ENCODE data around the gene KAZALD1.

KAZALD1 gene

GRCh38 chr10:101095004-101095403 is 33.2 kb downstream of the KAZALD1 start:
- Histone ChIP-seq H3K4me1 (ENCODE audit: control insufficient read depth in 1 of 2, insufficient read depth in 2 of 2, low read length in 2 of 2) (no peaks in the 10 kb centered on the region), H3K27ac (ENCODE audit: low read depth, low read length) (no peak overlapping the region), H3K27me3 (ENCODE audit: control insufficient read depth in 1 of 2, insufficient read depth in 2 of 2, low read length in 2 of 2) (peaks cover 41 to 48% of the 10 kb centered on the region in 2 donors), H3K9me3 (ENCODE audit: control insufficient read depth in 1 of 2, low read length in 2 of 2) (no peaks in the 10 kb centered on the region), H3K36me3 (ENCODE audit: control insufficient read depth in 1 of 2, insufficient read depth in 2 of 2, low read length in 2 of 2) (no peaks in the 10 kb centered on the region), H3K9ac (ENCODE audit: low read depth in 1 of 2, low read length in 2 of 2) (no peak overlapping the region), H3K4me3 (ENCODE audit: low read depth in 1 of 2, low read length in 2 of 2) (no peak overlapping the region)

DNA sequence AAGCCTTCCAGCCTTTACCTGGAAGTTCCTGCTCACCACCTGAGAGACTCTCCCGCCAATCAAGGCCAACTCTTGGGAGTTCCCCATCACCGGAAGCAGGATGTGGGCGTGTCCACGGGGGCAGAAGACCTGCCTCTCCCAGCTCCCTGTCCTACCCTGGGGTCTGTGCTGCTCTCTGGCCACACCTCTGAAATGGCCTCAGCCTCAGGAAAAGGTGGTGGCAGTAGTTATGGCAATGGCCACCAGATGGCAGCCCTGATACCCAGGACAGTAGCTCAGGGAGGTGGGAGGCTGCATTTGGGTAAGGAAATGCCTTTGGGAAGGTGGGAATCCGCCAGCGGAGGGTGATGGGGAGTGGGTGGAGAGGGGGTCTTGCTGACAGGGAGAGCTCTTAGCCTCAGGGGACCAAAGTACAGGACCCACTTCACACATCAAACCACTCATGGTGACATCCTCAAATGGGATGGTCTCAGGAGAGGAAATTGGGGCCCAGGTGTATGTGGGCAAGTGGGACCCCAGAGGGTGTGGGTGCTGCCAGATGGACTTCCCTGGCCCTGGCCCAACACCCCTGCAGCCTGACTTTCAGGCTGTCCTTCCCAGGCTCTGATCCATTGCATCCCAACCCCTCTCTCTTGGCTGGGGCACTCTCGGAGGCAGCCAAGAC is 33.9 kb downstream of the KAZALD1 start:
- Histone ChIP-seq H3K4me3 (ENCODE audit: low read depth in 1 of 2, low read length in 2 of 2) (no peak overlapping the region), H3K27ac (ENCODE audit: low read depth, low read length) (no peak overlapping the region), H3K36me3 (ENCODE audit: control insufficient read depth in 1 of 2, insufficient read depth in 2 of 2, low read length in 2 of 2) (no peaks in the 10 kb centered on the region), H3K9me3 (ENCODE audit: control insufficient read depth in 1 of 2, low read length in 2 of 2) (no peaks in the 10 kb centered on the region), H3K4me1 (ENCODE audit: control insufficient read depth in 1 of 2, insufficient read depth in 2 of 2, low read length in 2 of 2) (no peaks in the 10 kb centered on the region), H3K9ac (ENCODE audit: low read depth in 1 of 2, low read length in 2 of 2) (no peak overlapping the region), H3K27me3 (ENCODE audit: control insufficient read depth in 1 of 2, insufficient read depth in 2 of 2, low read length in 2 of 2) (peaks cover 40 to 48% of the 10 kb centered on the region in 2 donors)

GRCh38 chr10:101096378-101096777 is 34.6 kb downstream of the KAZALD1 start:
- Histone ChIP-seq H3K27me3 (ENCODE audit: control insufficient read depth in 1 of 2, insufficient read depth in 2 of 2, low read length in 2 of 2) (peaks cover 33 to 43% of the 10 kb centered on the region in 2 donors), H3K4me3 (ENCODE audit: low read depth in 1 of 2, low read length in 2 of 2) (no peak overlapping the region), H3K36me3 (ENCODE audit: control insufficient read depth in 1 of 2, insufficient read depth in 2 of 2, low read length in 2 of 2) (no peaks in the 10 kb centered on the region), H3K9me3 (ENCODE audit: control insufficient read depth in 1 of 2, low read length in 2 of 2) (no peaks in the 10 kb centered on the region), H3K9ac (ENCODE audit: low read depth in 1 of 2, low read length in 2 of 2) (no peak overlapping the region), H3K4me1 (ENCODE audit: control insufficient read depth in 1 of 2, insufficient read depth in 2 of 2, low read length in 2 of 2) (no peaks in the 10 kb centered on the region), H3K27ac (ENCODE audit: low read depth, low read length) (no peak overlapping the region)

- H3K36me3 ChIP-seq (ENCODE audit: control insufficient read depth in 1 of 2, insufficient read depth in 2 of 2, low read length in 2 of 2) = no peaks in the 10 kb centered on the region
- no peaks in the 10 kb centered on the region for H3K4me1 ChIP-seq (ENCODE audit: control insufficient read depth in 1 of 2, insufficient read depth in 2 of 2, low read length in 2 of 2)
- no peak overlapping the region for H3K4me3 ChIP-seq (ENCODE audit: low read depth in 1 of 2, low read length in 2 of 2)
These were observed 36.1 kb downstream of the KAZALD1 start for GRCh38 chr10:101097881-101098280.

GRCh38 chr10:101099901-101100300 is 38.1 kb downstream of the KAZALD1 start:
- H3K27ac ChIP-seq (ENCODE audit: low read depth, low read length) = no peak overlapping the region
- no peak overlapping the region for H3K4me3 ChIP-seq (ENCODE audit: low read depth in 1 of 2, low read length in 2 of 2)

More at GRCh38 chr10:101097881-101098280, 36.1 kb downstream of the KAZALD1 start:
- H3K27ac ChIP-seq (ENCODE audit: low read depth, low read length) = no peak overlapping the region
- no peaks in the 10 kb centered on the region for H3K9me3 ChIP-seq (ENCODE audit: control insufficient read depth in 1 of 2, low read length in 2 of 2)
- no peak overlapping the region for H3K9ac ChIP-seq (ENCODE audit: low read depth in 1 of 2, low read length in 2 of 2)
- H3K27me3 ChIP-seq (ENCODE audit: control insufficient read depth in 1 of 2, insufficient read depth in 2 of 2, low read length in 2 of 2) = peaks cover 29 to 45% of the 10 kb centered on the region in 2 donors

DNA sequence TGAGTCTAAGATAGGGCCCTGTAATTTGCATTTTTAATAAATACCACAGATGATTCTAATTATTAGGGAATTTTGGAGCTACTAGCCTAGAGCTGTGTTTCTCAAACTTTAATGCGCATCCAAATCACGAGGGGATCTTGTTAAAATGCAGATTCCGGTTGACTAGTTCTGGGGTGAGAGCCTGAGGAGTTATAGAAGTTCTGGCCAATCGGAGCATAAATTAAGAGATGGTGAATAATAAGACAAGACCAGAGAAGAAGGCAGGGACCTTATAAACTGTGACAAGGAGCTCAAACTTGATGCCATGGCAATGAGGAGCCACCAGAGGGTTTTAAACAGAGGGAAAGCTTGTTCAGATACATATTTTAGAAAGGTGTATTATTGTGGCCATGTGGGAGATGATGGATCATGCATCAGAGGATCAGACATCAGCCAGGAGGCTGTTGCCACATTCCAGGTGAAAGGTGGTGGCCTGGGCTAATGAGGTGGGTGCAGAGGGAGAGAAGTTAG is 39.6 kb downstream of the KAZALD1 start:
- Histone ChIP-seq H3K27me3 (ENCODE audit: control insufficient read depth in 1 of 2, insufficient read depth in 2 of 2, low read length in 2 of 2) (peaks cover 24 to 46% of the 10 kb centered on the region in 2 donors), H3K4me1 (ENCODE audit: control insufficient read depth in 1 of 2, insufficient read depth in 2 of 2, low read length in 2 of 2) (no peaks in the 10 kb centered on the region), H3K4me3 (ENCODE audit: low read depth in 1 of 2, low read length in 2 of 2) (no peak overlapping the region), H3K9ac (ENCODE audit: low read depth in 1 of 2, low read length in 2 of 2) (no peak overlapping the region), H3K9me3 (ENCODE audit: control insufficient read depth in 1 of 2, low read length in 2 of 2) (no peaks in the 10 kb centered on the region), H3K36me3 (ENCODE audit: control insufficient read depth in 1 of 2, insufficient read depth in 2 of 2, low read length in 2 of 2) (no peaks in the 10 kb centered on the region), H3K27ac (ENCODE audit: low read depth, low read length) (no peak overlapping the region)

More at GRCh38 chr10:101099901-101100300, 38.1 kb downstream of the KAZALD1 start:
- H3K27me3 ChIP-seq (ENCODE audit: control insufficient read depth in 1 of 2, insufficient read depth in 2 of 2, low read length in 2 of 2) = peaks cover 26 to 46% of the 10 kb centered on the region in 2 donors
- no peak overlapping the region for H3K9ac ChIP-seq (ENCODE audit: low read depth in 1 of 2, low read length in 2 of 2)
- no peaks in the 10 kb centered on the region for H3K4me1 ChIP-seq (ENCODE audit: control insufficient read depth in 1 of 2, insufficient read depth in 2 of 2, low read length in 2 of 2)
- no peaks in the 10 kb centered on the region for H3K36me3 ChIP-seq (ENCODE audit: control insufficient read depth in 1 of 2, insufficient read depth in 2 of 2, low read length in 2 of 2)
- H3K9me3 ChIP-seq (ENCODE audit: control insufficient read depth in 1 of 2, low read length in 2 of 2) = no peaks in the 10 kb centered on the region

DNA sequence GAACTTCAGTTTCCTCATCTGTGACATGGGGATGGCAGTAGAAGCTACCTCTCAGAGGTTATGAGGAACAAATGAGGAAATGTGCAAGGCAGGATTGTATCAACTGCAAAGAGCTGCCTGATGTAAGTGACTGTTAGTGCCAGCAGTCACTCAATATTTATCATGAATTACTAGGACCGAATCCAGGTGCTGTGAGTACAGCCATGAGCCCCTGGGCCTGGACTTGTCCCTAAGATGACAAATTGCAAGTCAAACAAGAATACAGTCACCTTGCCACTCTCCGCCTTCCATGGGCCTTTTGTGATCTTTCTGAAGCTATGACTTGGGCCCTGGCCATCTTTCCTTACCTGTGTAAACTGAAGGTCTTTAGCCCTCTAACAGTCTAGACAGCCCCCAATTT is 41.6 kb downstream of the KAZALD1 start:
- Histone ChIP-seq H3K27ac (ENCODE audit: low read depth, low read length) (no peak overlapping the region), H3K36me3 (ENCODE audit: control insufficient read depth in 1 of 2, insufficient read depth in 2 of 2, low read length in 2 of 2) (no peaks in the 10 kb centered on the region), H3K4me1 (ENCODE audit: control insufficient read depth in 1 of 2, insufficient read depth in 2 of 2, low read length in 2 of 2) (no peaks in the 10 kb centered on the region), H3K27me3 (ENCODE audit: control insufficient read depth in 1 of 2, insufficient read depth in 2 of 2, low read length in 2 of 2) (peaks cover 33 to 34% of the 10 kb centered on the region in 2 donors), H3K9ac (ENCODE audit: low read depth in 1 of 2, low read length in 2 of 2) (no peak overlapping the region), H3K4me3 (ENCODE audit: low read depth in 1 of 2, low read length in 2 of 2) (no peak overlapping the region), H3K9me3 (ENCODE audit: control insufficient read depth in 1 of 2, low read length in 2 of 2) (no peaks in the 10 kb centered on the region)

DNA sequence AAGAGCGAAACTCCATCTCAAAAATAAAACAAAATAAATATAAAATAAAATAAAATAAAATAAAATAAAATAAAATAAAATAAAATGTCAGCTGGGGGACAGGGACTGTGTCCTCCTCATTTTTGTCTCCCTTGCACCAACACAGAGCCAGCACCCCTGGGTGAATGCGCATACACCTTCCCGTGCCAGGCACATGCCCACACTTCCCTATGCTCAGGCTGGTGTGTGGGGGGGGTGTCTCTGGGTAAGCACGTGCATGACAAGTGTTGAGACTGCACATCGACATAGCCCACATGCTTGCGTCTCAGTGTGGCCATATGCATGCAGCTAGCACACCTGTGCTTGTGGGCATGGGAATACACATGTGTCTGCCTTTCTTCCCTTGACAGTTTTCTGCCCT is 44.6 kb downstream of the KAZALD1 start:
- Histone ChIP-seq H3K4me1 (ENCODE audit: control insufficient read depth in 1 of 2, insufficient read depth in 2 of 2, low read length in 2 of 2) (no peaks in the 10 kb centered on the region), H3K9me3 (ENCODE audit: control insufficient read depth in 1 of 2, low read length in 2 of 2) (no peaks in the 10 kb centered on the region), H3K36me3 (ENCODE audit: control insufficient read depth in 1 of 2, insufficient read depth in 2 of 2, low read length in 2 of 2) (no peaks in the 10 kb centered on the region), H3K27me3 (ENCODE audit: control insufficient read depth in 1 of 2, insufficient read depth in 2 of 2, low read length in 2 of 2) (peaks cover 20 to 22% of the 10 kb centered on the region in 2 donors), H3K4me3 (ENCODE audit: low read depth in 1 of 2, low read length in 2 of 2) (no peak overlapping the region), H3K27ac (ENCODE audit: low read depth, low read length) (no peak overlapping the region), H3K9ac (ENCODE audit: low read depth in 1 of 2, low read length in 2 of 2) (no peak overlapping the region)

DNA sequence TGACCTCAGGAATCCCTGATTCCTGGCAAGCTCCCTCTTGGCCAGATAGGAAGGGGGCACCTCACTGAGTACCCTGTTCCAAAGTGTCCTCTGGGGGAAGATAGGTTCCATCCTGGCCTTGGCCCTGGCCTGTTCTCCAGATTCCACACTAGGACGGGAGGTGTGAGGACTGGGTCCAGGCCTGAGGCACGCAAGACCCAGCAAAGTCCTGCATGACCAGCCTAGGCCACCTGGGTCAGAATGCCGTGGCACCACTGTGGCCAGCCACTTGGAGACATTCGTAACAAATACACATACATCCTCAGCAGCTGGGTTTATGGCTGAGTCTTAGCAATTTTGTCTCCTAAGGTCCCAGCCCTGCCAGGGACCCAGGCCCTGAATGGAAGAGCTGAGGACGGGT is 46.0 kb downstream of the KAZALD1 start:
- Histone ChIP-seq H3K36me3 (ENCODE audit: control insufficient read depth in 1 of 2, insufficient read depth in 2 of 2, low read length in 2 of 2) (no peaks in the 10 kb centered on the region), H3K27ac (ENCODE audit: low read depth, low read length) (no peak overlapping the region), H3K27me3 (ENCODE audit: control insufficient read depth in 1 of 2, insufficient read depth in 2 of 2, low read length in 2 of 2) (peaks cover 8 to 20% of the 10 kb centered on the region in 2 donors), H3K9ac (ENCODE audit: low read depth in 1 of 2, low read length in 2 of 2) (no peak overlapping the region), H3K9me3 (ENCODE audit: control insufficient read depth in 1 of 2, low read length in 2 of 2) (no peaks in the 10 kb centered on the region), H3K4me3 (ENCODE audit: low read depth in 1 of 2, low read length in 2 of 2) (no peak overlapping the region), H3K4me1 (ENCODE audit: control insufficient read depth in 1 of 2, insufficient read depth in 2 of 2, low read length in 2 of 2) (no peaks in the 10 kb centered on the region)

DNA sequence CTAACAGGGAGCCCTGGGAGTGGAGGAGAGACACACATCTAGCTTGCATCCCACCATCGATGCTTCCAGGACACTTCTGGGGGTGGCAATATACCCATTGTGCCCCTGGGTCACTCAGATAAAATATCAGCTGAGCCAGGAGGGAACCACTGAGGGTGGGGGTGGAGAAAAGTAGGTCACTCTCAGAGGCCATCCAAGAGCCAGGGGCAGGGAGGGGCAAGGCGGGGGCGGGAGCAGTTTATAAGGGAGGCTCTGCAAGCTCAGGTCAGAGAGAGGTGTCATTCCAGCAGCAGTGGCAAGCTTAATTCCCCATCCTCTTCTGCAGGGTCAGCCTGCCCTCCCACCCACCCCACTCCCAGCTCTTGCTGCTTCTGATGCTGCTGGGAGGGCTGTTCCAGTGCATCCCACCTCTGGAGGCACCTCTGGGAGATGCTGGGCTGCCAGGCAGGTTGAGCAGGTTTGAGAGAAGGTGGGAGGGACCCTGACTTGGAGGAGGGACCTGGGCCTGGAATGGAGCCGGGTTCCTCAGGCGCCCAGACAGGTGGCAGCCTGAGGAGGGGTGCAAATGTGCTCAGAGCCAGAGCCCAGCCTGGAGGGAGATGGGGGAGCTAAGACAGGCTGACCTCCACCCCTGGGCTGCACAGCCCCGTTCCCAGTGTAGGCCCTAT is 49.2 kb downstream of the KAZALD1 start:
- H3K36me3 ChIP-seq (ENCODE audit: control insufficient read depth in 1 of 2, insufficient read depth in 2 of 2, low read length in 2 of 2) = no peaks in the 10 kb centered on the region
- no peaks in the 10 kb centered on the region for H3K9me3 ChIP-seq (ENCODE audit: control insufficient read depth in 1 of 2, low read length in 2 of 2)
- H3K27ac ChIP-seq (ENCODE audit: low read depth, low read length) = no peak overlapping the region
- H3K4me1 ChIP-seq (ENCODE audit: control insufficient read depth in 1 of 2, insufficient read depth in 2 of 2, low read length in 2 of 2) = no peaks in the 10 kb centered on the region
- H3K9ac ChIP-seq (ENCODE audit: low read depth in 1 of 2, low read length in 2 of 2) = no peak overlapping the region
- peaks cover 10 to 14% of the 10 kb centered on the region in 2 donors for H3K27me3 ChIP-seq (ENCODE audit: control insufficient read depth in 1 of 2, insufficient read depth in 2 of 2, low read length in 2 of 2)
- H3K4me3 ChIP-seq (ENCODE audit: low read depth in 1 of 2, low read length in 2 of 2) = no peak overlapping the region

All from duodenal mucosa (tissue), 2 donors.